ENCODE data around the gene DCC. TPM values are rescaled to one million over a fixed set of nuclear protein-coding genes. Genes with fewer than 3 reads are reported as not detected.

The DCC gene
- total RNA-seq, 1 experiment from 2014 or later, result 1.7 TPM

DNA sequence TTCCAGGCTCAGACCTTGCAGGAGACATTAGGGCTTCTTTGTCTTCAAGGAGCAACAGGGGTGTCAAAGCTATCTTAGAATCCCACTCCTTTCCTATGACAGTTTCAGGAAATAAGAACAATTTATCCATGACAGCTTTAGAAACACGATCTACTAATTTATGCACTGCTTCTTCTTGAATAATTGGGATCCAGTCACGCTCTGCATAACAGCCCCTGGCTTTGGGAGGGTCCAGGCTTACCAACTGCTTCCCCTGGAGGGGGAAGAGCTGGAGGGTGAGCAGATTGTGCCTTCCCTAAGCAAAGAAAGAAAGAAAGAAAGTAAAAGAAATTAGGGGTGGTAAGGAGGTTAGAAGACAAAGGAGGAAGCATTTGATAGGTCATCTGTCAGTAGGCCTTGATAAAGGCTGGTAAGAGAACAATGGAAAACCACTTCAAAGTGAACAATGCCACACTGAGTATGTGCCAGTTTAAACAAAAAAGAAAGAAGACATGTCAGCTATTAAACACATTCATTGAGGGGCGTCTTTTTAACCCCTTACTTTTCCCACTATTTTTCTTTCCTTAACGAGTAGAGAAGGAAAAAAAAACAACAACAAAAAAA, 327.6 kb downstream of the DCC start:
- Histone ChIP-seq H3K27ac (no peak overlapping the region), H3K9me3 (replicated peaks) (no peaks in the 10 kb centered on the region), H3K27me3 (no peaks in the 10 kb centered on the region), H3K36me3 (no peaks in the 10 kb centered on the region), H3K4me1 (no peaks in the 10 kb centered on the region), H3K4me3 (no peak overlapping the region)
- no peak for DNase-seq

DNA sequence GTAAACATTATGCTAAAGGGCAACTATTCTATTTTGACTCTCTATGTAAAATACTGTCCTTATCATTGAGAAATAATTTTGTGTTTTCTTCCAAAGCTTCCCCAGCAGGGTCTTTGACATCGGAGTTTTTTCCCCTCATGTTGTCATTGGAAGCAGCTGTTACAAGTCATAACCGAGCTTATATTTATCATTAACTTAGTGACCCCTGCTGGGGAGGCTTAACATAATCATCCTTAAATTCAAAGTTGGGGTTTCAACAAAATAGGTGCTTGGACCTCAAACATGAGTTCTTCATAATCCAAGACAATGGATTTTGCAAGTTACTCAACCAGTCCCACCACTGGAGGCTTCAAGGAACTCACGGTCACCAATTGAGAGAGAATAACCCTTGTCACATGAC, 330.9 kb downstream of the DCC start:
- no peaks in the 10 kb centered on the region for H3K36me3 ChIP-seq
- H3K4me3 ChIP-seq, result no peak overlapping the region
- no peak overlapping the region for H3K27ac ChIP-seq
- H3K9me3 ChIP-seq (replicated peaks), result no peaks in the 10 kb centered on the region
- peak in 1 of 2 experiments; percentile 59 for DNase-seq
- H3K27me3 ChIP-seq, result no peaks in the 10 kb centered on the region
- no peaks in the 10 kb centered on the region for H3K4me1 ChIP-seq

DNA sequence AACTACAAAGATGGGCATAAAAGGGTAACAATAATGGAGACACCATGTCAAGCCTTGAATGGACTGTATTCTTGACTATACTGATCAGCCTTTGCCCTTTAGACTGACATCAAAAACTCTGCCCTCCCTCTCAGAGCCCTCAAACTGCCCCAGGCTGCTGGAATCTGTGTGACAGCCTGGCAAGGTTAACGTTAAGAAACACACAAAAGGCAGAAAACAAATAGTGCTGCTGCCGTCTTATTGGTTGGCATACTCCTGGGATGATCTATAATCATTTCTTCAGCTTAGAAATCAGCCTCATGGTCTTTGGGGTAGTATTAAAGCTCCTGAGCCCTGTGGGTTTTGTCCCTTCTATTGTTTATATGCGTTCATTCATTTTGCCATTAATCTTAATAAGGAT, 338.0 kb downstream of the DCC start:
- Histone ChIP-seq H3K9me3 (replicated peaks) (no peaks in the 10 kb centered on the region), H3K27ac (no peak overlapping the region), H3K4me3 (no peak overlapping the region), H3K36me3 (no peaks in the 10 kb centered on the region), H3K27me3 (no peaks in the 10 kb centered on the region), H3K4me1 (no peaks in the 10 kb centered on the region)
- no peak for DNase-seq

DNA sequence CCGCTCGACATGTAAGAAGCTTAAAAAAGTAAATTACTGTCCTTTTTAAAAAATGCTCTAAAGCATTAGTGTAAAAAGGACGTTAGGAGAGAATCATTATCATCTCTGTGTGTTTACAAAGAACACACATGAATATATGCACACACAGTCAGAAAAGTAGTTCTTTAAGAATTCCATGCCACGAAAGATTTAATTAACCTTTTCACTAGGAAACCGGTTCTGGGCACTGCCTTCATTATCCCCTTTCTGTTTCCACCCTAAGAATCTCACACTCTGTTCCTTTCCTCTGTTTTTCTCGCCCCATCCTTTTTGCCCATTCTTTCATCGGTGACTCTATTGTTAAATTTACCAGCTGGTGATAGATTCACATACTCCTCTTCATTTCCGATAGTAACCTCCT, 338.6 kb downstream of the DCC start:
- Histone ChIP-seq H3K4me3 (no peak overlapping the region), H3K27ac (no peak overlapping the region), H3K27me3 (no peaks in the 10 kb centered on the region), H3K36me3 (no peaks in the 10 kb centered on the region), H3K9me3 (replicated peaks) (no peaks in the 10 kb centered on the region), H3K4me1 (no peaks in the 10 kb centered on the region)
- no peak for DNase-seq

- no peaks in the 10 kb centered on the region for H3K4me1 ChIP-seq
- H3K4me3 ChIP-seq, result no peak overlapping the region
- DNase-seq, result no peak
- H3K36me3 ChIP-seq, result no peaks in the 10 kb centered on the region
- H3K27ac ChIP-seq, result no peak overlapping the region
- no peaks in the 10 kb centered on the region for H3K27me3 ChIP-seq
- H3K9me3 ChIP-seq (replicated peaks), result no peaks in the 10 kb centered on the region
Measured at GRCh38 chr18:52679354-52679753, 339.4 kb downstream of the DCC start.

- DNase-seq, result no peak
- Histone ChIP-seq H3K36me3 (no peaks in the 10 kb centered on the region), H3K9me3 (replicated peaks) (no peaks in the 10 kb centered on the region), H3K4me1 (no peaks in the 10 kb centered on the region), H3K27ac (no peak overlapping the region), H3K4me3 (no peak overlapping the region), H3K27me3 (no peaks in the 10 kb centered on the region)
Measured at GRCh38 chr18:52682260-52682659, 342.3 kb downstream of the DCC start.

DNA sequence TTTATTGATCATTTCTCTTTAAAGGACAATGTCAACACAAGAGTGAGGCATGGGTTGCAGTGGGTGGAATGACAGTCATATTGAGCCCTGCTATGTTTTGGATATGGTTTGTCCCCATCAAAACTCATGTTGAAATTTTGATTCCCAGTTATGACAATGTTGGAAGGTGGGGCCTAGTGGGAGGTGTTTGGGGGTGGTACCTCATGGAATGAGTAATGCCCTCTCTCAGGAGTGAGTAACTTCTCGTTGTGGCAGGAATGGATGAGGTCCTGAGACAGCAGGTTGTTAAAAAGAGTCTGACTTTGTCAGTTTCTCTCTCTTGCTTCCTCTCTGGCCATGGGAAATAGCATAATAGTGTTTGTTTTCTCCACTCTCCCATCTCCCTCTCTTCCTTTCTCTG, 345.3 kb downstream of the DCC start:
- no peak for DNase-seq
- no peaks in the 10 kb centered on the region for H3K36me3 ChIP-seq
- no peaks in the 10 kb centered on the region for H3K9me3 ChIP-seq (replicated peaks)
- no peak overlapping the region for H3K27ac ChIP-seq
- H3K4me3 ChIP-seq, result no peak overlapping the region
- no peaks in the 10 kb centered on the region for H3K27me3 ChIP-seq
- H3K4me1 ChIP-seq, result no peaks in the 10 kb centered on the region

DNA sequence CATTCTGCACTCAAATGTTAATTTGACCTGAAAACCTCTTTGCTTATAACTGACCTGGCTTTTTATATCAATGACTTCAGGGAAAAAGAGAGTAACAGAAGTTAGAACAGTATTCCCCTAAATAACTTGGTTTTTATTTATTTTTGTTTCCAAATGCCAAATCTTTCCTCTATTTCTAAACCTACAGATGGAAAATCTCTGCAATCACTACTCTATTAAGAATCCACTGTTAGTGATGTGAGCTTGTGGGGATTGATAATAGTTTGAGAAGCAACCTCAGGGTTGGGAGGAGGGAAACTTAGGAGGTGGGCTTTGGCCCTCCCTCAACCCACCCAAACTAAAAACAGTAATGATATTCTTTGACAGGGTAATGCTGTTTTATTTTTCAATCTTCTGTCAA, 351.8 kb downstream of the DCC start:
- no peak for DNase-seq
- H3K4me3 ChIP-seq, result no peak overlapping the region
- no peaks in the 10 kb centered on the region for H3K27me3 ChIP-seq
- H3K27ac ChIP-seq, result no peak overlapping the region
- H3K9me3 ChIP-seq (replicated peaks), result no peaks in the 10 kb centered on the region
- no peaks in the 10 kb centered on the region for H3K4me1 ChIP-seq
- H3K36me3 ChIP-seq, result no peaks in the 10 kb centered on the region

DNA sequence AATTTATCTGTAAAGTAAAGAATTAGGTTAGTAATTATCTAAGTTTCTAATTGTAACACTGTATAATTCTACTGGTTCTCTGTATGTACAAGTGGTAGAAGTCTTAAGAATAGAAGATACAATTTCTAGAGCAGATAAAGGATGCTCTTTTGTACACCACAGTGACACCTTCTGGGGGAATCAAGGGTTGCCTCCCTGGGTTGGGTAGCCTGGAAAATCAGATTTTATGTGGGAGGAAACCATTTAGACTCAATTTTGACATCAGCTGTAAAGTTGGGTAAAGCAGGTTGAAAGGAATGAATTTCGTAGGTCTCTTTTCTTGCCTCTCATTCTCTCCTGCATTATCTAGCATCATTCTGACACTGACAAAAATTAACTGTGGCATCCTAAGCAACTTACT, 354.8 kb downstream of the DCC start:
- H3K4me3 ChIP-seq, result no peak overlapping the region
- no peaks in the 10 kb centered on the region for H3K9me3 ChIP-seq (replicated peaks)
- H3K36me3 ChIP-seq, result no peaks in the 10 kb centered on the region
- no peak overlapping the region for H3K27ac ChIP-seq
- peak in 1 of 2 experiments; percentile 28 for DNase-seq
- no peaks in the 10 kb centered on the region for H3K4me1 ChIP-seq
- H3K27me3 ChIP-seq, result no peaks in the 10 kb centered on the region

DNA sequence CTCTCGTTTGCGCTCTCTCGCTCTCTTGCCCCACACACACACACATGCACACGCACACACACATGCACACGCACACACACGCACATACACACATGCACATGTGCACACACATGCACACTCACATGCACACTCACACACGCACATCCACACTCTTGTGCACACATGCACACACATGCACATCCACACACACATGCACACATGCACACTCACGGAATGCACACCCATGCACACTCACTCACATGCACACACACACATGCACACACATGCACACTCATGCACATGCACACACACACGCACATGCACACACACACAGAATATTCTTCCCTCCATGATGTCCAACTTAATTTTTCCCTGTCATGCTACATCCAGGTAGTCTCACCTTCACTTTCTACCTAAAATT, 360.1 kb downstream of the DCC start:
- Histone ChIP-seq H3K4me1 (no peaks in the 10 kb centered on the region), H3K4me3 (no peak overlapping the region), H3K27ac (no peak overlapping the region), H3K36me3 (no peaks in the 10 kb centered on the region), H3K9me3 (replicated peaks) (no peaks in the 10 kb centered on the region), H3K27me3 (no peaks in the 10 kb centered on the region)
- DNase-seq, result no peak

DNA sequence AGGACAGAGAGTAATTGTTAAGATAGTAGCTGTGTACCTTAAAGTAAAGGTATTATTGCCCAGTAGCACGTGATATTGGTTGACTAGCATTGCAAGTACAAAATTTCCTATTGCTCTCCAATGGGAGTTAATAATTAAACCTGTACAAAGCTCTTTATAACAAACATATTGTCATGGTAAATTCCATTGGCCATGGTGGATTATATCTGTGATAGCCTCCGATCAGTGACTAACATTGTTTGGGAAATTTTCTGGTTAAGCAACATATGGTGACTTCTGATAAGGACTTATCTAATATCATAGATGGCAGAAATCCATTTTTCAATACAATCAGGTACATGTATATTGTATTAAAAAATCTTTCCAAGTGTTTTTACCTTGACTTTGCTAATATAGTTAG, 360.8 kb downstream of the DCC start:
- Histone ChIP-seq H3K27me3 (no peaks in the 10 kb centered on the region), H3K4me1 (no peaks in the 10 kb centered on the region), H3K27ac (no peak overlapping the region), H3K4me3 (no peak overlapping the region), H3K9me3 (replicated peaks) (no peaks in the 10 kb centered on the region), H3K36me3 (no peaks in the 10 kb centered on the region)
- DNase-seq, result no peak

DNA sequence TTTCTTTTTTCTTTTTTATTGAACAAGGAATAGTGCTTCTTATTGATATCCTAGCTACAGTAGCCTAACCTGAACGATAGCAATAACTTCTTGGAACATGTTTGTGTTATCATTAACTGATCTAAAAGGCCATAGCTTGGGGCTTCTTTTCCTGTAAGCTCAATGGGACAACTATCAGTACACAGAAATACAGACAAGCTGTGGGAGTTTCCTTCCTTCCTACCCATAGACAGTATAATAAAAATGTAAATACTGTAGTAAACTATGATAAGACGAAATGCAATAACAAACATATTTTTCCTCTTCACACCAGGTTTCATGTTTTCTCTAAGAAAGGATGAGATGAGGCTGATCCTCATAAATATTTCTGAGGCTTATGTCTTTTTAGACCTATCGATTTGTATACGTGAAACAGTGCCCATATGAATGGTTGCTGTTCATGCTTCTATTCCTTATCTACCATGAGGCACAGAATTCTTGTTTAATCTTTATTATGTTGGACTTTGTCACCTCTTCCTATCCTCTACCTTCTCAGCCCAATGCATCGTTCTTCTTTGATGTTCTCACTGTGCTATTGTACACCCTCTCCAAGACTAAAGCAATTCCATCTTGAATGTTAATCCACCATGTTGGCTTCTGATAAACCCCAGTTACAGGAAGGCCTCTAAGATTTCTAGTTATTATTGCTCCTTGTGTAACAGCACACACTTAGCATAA, 361.4 kb downstream of the DCC start:
- no peak overlapping the region for H3K27ac ChIP-seq
- no peaks in the 10 kb centered on the region for H3K4me1 ChIP-seq

GRCh38 chr18:52715421-52715820, 375.4 kb downstream of the DCC start:
- Histone ChIP-seq H3K4me1 (no peaks in the 10 kb centered on the region), H3K9me3 (replicated peaks) (no peaks in the 10 kb centered on the region), H3K4me3 (no peak overlapping the region), H3K27ac (no peak overlapping the region), H3K27me3 (no peaks in the 10 kb centered on the region), H3K36me3 (no peaks in the 10 kb centered on the region)
- DNase-seq, result no peak

More for the DNA sequence above, 361.4 kb downstream of the DCC start:
- no peak for DNase-seq
- no peaks in the 10 kb centered on the region for H3K36me3 ChIP-seq
- H3K4me3 ChIP-seq, result no peak overlapping the region
- no peaks in the 10 kb centered on the region for H3K27me3 ChIP-seq
- no peaks in the 10 kb centered on the region for H3K9me3 ChIP-seq (replicated peaks)

- Histone ChIP-seq H3K9me3 (replicated peaks) (no peaks in the 10 kb centered on the region), H3K27ac (no peak overlapping the region), H3K36me3 (no peaks in the 10 kb centered on the region), H3K4me3 (no peak overlapping the region), H3K4me1 (no peaks in the 10 kb centered on the region), H3K27me3 (no peaks in the 10 kb centered on the region)
- DNase-seq, result peak; percentile 10 to 16
Measured at GRCh38 chr18:52715991-52716390, 376.0 kb downstream of the DCC start.

GRCh38 chr18:52716973-52717372, 377.0 kb downstream of the DCC start:
- Histone ChIP-seq H3K9me3 (replicated peaks) (no peaks in the 10 kb centered on the region), H3K27ac (no peak overlapping the region), H3K4me1 (no peaks in the 10 kb centered on the region), H3K36me3 (no peaks in the 10 kb centered on the region), H3K4me3 (no peak overlapping the region), H3K27me3 (no peaks in the 10 kb centered on the region)
- peak; percentile 19 to 46 for DNase-seq

DNA sequence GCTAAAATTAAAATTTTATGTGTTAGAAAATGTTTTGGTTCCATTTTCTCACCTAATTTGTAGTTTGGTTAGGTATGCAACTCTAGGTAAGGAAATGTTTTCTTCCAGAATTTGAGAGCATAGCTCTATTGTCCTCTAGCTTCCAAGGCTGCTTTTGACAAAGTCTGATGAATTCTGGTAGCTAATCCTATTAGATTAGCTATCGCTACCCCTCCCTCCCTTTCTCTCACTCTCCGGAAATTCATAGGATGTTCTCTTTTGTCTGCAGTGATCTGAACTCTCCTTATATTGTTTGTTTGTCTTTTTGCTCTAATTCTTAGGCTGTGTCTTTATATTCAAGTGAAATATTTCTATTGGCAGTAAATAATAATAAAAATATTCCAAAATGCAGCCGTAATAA, 382.9 kb downstream of the DCC start:
- H3K27me3 ChIP-seq, result no peaks in the 10 kb centered on the region
- no peaks in the 10 kb centered on the region for H3K36me3 ChIP-seq
- no peak overlapping the region for H3K27ac ChIP-seq
- H3K9me3 ChIP-seq (replicated peaks), result no peaks in the 10 kb centered on the region
- DNase-seq, result no peak
- H3K4me3 ChIP-seq, result no peak overlapping the region
- H3K4me1 ChIP-seq, result no peaks in the 10 kb centered on the region

Measured in SJCRH30 (cell line).